Esophagus squamous epithelium (tissue), 4 donors: ENCODE data around the gene SAG.

Experiments used
- CTCF ChIP-seq, 6 experiments: fragments of 450-650 bp in 4 of 6; fragments of 200-600 bp in 2 of 6; sonication (generic) in 2 of 6; IDR thresholded peaks; one replicate each; pipeline ENCODE4 v1.5.1; 2016 to 2019; ENCODE audit warnings: antibody characterized with exemption in 6 of 6, mild to moderate bottlenecking in 4 of 6, moderate library complexity in 4 of 6
- POLR2A ChIP-seq, 4 donors: fragments of 450-650 bp; IDR thresholded peaks; one replicate each; pipeline ENCODE4 v1.6.1; 2017; ENCODE audit warnings: antibody characterized with exemption in 4 of 4, mild to moderate bottlenecking in 4 of 4, moderate library complexity in 3 of 4

DNA sequence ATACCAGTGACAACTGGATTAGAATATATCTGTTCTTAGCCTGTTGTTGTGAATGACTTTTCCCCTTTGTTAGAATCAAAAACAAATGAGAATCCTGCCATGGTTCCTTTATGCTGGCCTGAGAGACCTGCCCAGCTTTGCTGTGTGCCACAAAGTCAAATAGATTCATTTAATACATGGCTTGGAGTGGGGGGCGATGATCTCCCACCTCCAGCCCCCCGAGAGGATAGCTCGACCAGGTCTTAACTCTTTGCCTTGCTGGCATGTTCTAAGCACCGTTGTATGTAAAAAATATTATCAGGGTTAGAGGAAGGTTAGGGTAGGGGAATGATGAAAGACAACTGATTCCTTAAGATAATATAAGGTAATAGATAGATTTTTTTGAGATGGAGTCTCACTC lies 24.5 kb downstream of the SAG start:
- TF ChIP-seq CTCF (IDR thresholded peaks at IDR 0.05) (no peak), POLR2A (IDR thresholded peaks at IDR 0.05) (no peak)
